Endothelial cell of hepatic sinusoid (primary cell): ENCODE data around the gene SPIRE1.
"Not testable (repeated sequence)": the region's sequence is repeated elsewhere in the genome, so short reads cannot be mapped to it uniquely, and the experiment has no call there.

Experiments used
- in situ Hi-C: cut with HindIII; loops from 2 replicates; pipeline ENCODE4 v1.10.0; 2017; ENCODE audit warnings: low sequenced_read_pairs

Gene SPIRE1

GRCh38 chr18:12599966-12600365 is 57.9 kb downstream of the SPIRE1 start:
- in situ Hi-C loops: no loop called here

DNA sequence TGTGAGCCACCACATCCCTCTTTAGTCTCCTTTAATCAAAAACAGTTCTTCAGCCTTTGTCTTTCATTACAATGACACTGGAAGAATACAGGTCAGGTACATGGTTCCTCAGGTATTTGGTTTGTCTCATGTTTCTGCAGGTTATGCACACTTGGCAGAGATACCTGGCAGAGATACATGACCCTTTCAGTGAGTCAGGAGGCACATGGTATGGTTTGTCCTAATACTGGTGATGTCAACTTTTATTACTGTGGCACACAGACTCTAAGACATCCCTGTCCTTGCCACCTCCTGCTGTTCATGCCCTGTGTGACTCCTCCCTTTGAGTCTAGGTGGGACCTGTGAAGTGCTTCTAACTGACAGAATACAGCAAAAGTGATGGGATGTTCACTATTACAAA is 58.4 kb downstream of the SPIRE1 start:
- in situ Hi-C loops: no loop called here

DNA sequence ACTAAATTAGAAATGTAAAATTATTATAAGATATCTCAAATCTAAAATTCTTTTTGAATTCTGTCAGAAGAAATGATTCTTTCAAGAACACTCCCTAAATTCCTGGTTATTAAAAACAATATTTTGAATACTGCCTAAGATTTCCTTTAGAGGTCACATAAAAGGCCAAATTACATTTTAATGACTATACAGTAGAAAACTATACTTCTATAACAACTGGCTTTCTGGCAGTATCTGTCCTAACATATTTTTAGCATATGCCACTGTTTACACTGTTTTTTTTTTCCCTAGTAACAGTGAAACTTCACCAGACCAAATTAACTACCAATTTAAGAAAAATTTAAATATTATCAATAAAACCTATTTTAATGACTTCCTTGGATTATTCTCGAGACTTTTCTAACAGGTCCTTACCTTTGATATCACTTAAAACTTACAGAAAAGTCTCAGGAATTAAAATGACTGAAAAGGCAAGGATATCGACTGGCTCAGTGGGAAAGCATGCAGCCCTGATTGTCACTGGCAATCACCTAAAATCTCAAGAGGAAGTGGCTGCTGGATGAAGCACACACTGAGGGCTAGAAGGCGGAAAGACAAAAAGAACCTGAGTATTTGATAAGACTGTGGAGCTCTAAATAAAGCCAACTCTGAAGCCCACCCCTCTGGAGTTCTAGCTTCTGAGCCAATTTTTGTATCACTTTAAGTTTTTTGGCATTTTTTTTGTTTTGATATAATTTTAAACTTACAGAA is 59.6 kb downstream of the SPIRE1 start:
- in situ Hi-C loops: no loop called here

DNA sequence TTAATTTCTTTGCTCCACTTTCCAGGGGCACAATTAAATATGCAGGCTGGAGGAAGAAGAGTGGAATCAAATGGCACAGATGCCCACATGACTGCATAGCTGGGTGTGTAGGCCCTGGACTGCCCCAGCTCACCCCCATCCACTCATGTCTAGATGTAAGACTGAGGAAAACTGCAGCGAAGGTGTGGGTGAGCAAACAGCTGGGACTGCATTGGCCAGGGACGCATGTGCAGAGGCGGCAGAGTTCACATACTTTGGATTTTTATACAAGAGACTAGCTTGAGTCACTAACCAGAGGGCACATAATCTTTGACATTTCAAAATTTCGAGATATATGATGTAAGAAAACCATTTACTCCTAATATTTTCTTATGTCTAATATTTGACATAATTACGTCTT is 60.1 kb downstream of the SPIRE1 start:
- in situ Hi-C loops: no loop called here

DNA sequence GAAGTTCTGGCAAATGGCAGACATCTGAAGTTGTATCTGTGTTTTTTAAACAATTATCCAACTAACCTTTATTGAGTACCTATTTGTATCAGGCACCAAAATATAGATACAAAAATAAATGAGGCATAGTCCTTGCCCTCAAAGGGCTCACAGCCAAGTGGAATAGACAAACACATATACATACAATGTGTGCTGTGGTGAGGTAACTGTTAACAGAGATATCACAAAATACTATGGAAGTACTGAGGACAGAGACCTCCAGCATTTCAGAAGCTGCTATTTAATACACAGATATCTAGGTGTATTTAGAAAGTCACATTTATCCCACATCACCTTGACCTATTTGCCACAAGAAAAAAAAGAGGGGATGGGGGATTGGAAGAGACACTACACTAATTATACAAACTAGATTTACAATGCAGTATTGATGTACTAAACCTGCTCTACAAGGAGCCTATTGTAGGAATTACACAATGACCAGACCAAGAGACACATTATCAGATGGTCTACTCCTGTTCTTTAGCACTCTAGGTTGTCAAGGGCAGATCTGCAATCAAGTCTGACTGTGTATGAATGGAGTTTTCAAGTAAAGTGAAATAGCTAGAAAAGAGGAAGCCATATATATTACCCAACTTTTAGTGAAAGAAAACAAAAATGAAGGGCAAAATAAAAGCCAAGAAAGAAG is 62.2 kb downstream of the SPIRE1 start:
- in situ Hi-C loops: no loop called here

DNA sequence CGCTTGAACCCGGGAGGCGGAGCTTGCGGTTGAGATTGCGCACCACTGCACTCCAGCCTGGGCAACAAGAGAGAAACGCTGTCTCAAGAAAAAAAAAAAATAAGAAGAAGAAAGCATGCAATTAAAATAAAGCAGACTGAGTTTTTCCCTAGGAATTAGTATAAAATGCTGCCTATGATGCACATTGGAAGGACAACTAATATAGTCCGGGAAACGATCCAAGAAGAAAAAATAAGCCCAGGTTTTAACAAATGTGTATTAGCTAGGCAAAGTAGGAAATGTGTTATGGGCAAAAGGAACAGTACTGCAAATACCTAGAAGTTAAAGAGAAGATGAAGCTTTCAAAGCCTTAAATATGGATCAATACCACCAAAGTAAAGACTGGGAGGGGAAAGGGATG is 64.0 kb downstream of the SPIRE1 start:
- in situ Hi-C loops: no loop called here

GRCh38 chr18:12592597-12593127 is 65.2 kb downstream of the SPIRE1 start:
- in situ Hi-C loops: no loop called here

DNA sequence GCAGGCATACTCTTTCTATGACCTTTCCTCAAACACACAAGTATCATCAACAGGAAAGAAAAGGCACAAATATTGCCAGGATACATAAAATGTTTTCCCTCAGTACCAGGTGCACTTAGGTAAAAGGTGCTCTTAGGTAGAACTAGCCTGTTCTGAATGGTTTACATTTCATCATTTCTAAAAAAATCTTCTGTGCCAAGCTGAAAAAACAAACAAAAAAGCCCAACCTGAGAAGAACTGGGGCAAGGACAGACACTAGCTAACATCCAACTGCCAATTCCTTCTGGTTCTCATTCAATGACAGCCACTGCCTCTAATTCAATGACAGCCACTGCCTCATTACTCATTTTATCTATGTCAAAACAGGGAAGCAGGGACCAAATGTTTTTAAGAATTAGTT is 68.5 kb downstream of the SPIRE1 start:
- in situ Hi-C loops: no loop called here

DNA sequence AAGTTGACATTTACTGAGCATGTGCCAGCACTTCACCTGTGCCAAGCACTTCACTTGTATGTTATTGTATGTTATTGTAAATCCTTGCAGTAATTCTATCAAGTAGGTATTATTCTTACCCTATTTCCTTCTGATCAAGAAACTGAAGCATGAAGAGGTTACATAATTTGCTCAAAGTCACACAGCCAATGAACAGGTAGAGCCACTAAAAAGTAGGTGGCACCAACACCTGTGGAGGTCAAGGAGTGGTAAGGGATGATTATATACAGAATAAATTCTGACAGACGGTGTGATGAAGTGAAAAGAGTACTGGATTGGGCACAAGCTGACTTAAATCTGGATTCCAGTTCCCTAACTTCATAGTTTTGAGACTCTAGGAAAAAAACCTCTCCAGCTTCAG is 71.0 kb downstream of the SPIRE1 start:
- in situ Hi-C loops: no loop called here

DNA sequence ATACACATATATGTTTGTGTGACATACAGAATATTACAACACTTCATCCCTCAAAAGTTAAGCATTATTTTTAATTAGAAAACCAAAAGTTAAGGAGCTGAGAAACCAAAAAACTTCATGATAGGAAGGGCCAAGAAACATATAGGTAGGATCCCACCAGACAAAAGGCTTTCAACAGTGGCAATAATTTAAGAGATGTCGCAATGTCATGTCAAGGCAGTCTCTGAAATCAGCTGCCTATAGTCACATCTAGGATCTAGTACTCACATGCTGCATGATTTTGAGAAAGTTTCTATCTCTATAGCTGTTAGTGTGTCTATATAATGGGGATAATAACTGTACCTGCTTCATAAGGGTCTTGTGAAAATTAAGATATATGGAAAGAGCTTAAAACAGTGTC is 72.7 kb downstream of the SPIRE1 start:
- in situ Hi-C loops: no loop called here

DNA sequence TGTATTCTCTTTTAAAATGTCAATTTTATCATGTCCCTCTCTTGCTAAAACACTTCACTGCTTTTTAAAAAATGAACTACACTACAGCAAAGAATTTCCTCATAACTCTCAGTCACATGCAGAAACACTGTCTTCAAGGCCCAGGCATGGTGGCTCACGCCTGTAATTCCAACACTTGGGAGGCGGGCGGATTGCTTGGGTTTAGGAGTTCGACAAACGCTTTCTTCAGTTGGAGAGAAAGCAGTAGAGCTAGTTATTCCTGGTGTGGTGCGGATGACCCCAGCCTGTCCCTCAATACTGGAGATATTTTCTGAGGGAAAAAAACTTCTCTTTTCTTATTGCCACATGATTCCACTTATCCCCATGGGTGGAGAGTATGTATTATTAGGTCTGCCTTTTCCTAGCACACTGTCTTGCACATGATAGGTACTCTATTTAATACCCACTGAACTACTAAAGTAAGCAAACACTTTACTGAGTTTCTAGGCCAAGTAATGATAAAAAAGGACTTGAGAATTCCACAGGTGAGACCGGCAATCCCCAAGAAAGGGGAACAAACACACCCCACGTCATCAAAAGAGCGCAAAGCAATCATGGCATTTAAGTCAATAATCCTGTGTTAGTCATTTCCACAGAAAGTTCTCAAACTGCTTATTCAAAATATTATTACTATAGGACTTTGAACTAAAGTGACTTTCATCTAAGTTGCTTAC is 77.1 kb downstream of the SPIRE1 start:
- in situ Hi-C loops: no loop called here

GRCh38 chr18:12579775-12580174 is 78.1 kb downstream of the SPIRE1 start:
- in situ Hi-C loops: no loop called here

DNA sequence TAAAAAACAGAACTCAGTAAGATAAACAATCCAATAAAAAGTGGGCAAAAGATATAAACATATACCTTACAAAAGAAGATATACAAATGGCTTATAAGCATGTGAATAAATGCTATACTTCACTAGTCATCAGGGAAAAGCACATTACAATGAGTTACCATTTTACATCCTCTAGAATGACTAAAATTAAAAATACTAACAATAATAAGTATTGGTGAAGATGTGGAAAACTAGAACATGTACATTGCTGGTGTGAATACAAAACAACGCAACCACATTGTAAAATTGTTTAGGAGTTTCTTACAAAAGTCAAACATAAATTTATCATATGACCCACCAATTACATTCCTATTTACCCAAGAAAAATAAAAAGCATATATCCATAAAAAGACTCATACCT is 80.1 kb downstream of the SPIRE1 start:
- in situ Hi-C loops: no loop called here

- in situ Hi-C loops: no loop called here
These were observed 83.3 kb downstream of the SPIRE1 start for GRCh38 chr18:12574494-12575185.

GRCh38 chr18:12571630-12572029 is 86.3 kb downstream of the SPIRE1 start:
- in situ Hi-C loops: no loop called here

DNA sequence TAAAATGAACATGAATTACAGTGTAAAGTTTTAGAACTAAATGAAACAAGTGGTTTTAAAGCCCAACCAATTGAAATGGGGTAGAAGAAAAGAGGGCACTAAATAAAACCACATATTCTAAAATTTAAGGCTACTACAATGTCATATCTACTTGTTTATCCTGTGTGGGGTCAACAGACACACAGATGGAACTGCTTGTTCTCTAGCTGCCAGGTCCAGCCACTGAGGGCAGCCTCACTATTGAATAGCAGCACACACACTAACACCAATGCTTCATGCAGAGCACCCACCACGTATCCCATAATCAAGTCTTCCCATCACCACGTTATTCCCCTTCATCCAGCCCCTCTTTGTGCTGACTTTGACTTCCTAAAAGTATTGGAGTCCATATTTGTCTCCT is 88.1 kb downstream of the SPIRE1 start:
- in situ Hi-C loops: no loop called here

GRCh38 chr18:12567849-12568248 is 90.1 kb downstream of the SPIRE1 start:
- in situ Hi-C loops: no loop called here

- in situ Hi-C loops: no loop called here
These were observed 93.0 kb downstream of the SPIRE1 start for GRCh38 chr18:12564861-12565260.

DNA sequence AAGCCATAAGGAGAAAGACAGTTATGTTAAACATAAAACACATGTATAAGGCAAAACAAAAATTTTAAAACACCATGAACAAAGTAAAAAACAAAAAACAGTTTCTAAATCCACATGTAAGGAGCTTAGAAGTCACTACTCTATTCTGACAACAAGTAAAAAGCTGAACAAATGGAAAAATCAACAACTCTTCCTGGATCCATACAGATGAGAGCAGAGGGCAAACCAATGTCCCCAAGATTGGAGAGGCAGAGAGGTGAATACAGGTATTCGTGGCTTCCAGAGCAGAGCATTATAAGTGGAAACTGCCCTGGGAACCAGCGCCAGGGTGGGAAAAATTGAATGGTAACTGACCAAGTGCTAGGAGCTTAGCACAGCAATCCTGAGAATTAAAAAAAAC is 93.5 kb downstream of the SPIRE1 start:
- in situ Hi-C loops: no loop called here

DNA sequence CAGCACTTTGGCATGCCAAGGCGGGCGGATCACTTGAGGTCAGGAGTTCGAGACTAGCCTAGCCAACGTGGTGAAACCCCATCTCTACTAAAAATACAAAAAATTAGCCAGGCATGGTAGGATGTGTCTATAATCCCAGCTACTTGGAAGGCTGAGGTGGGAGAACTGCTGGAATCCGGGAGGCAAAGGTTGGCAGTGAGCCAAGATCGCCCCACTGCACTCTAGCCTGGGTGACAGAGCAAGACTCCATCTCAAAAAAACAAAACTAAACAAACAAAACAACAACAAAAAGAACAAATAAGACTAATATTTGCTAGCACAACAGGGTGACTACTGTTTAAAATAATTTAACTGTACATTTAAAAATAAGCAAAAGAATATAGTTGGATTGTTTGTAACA is 97.3 kb downstream of the SPIRE1 start:
- in situ Hi-C loops: not testable (repeated sequence)

DNA sequence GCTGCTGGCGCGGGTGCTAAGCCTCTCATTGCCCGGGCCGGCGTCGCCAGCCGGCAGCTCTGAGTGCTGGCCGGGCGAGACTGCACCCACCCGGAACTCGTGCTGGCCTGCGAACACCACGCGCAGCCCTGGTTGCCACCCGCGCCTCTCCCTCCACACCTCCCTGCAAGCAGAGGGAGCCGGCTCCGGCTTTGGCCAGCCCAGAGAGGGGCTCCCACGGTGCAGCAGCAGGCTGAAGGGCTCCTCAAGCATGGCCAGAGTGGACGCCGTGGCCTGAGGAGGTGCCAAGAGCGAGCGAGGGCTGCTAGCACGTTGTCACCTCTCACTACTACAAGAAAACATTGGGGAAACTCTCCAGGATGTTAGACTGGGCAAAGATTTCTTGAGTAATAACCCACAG is 98.6 kb downstream of the SPIRE1 start:
- in situ Hi-C loops: no loop called here
